ENCODE results near the gene REG1B.

Gene REG1B

GRCh38 chr2:79041032-79041448, 46.8 kb downstream of the REG1B start:
- no peak overlapping the region for H3K9ac ChIP-seq (ENCODE audit: low read depth, low read length)
- no peaks in the 10 kb centered on the region for H3K9me3 ChIP-seq (ENCODE audit: control insufficient read depth, insufficient read depth, low read length)
- no peaks in the 10 kb centered on the region for H3K36me3 ChIP-seq (ENCODE audit: insufficient read depth, low read length)
- peaks cover 4% of the 10 kb centered on the region; the same call in 1 of the 2 replicates for H3K4me1 ChIP-seq (ENCODE audit: insufficient read depth, low read length)

DNA sequence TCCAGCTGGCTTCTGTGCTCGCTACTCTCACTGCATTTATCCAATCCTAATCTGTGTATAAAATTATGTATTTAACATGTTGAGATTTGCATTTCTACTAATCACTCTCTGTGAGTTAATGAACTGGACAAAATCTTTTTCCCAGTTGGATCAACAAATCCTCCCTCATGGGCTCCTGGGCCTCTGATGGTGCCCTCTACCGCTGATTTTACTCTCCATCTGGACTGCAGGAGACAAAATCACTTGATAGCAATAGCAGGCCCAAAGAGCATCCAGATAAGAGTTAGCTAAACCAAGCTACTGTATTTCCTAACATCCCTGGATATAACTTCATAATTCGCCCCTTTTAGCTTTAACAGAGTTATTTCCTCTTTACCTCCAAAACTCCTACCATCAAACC, 47.8 kb downstream of the REG1B start:
- H3K9ac ChIP-seq (ENCODE audit: low read depth, low read length), result no peak overlapping the region
- no peaks in the 10 kb centered on the region for H3K36me3 ChIP-seq (ENCODE audit: insufficient read depth, low read length)
- no peaks in the 10 kb centered on the region for H3K9me3 ChIP-seq (ENCODE audit: control insufficient read depth, insufficient read depth, low read length)
- H3K4me1 ChIP-seq (ENCODE audit: insufficient read depth, low read length), result peaks cover 4% of the 10 kb centered on the region; the same call in 1 of the 2 replicates
